Gastroesophageal sphincter (tissue), 3 donors: ENCODE results near the gene DNAJC6.

Experiments
- EP300 ChIP-seq: sonication (generic); formaldehyde crosslinking; IDR thresholded peaks from one replicate; pipeline ENCODE4 v1.6.1; 2017; ENCODE audit warnings: antibody characterized with exemption, mild to moderate bottlenecking
- TF ChIP-seq, protein P1 (sequence below), 4 experiments: fragments of 200-600 bp in 2 of 4; fragments of 450-650 bp in 2 of 4; sonication (generic) in 1 of 4; IDR thresholded peaks; one replicate each; pipeline ENCODE4 v1.5.1; 2017 to 2019; ENCODE audit warnings: antibody characterized with exemption in 4 of 4, mild to moderate bottlenecking in 2 of 4, moderate library complexity in 2 of 4

DNA sequence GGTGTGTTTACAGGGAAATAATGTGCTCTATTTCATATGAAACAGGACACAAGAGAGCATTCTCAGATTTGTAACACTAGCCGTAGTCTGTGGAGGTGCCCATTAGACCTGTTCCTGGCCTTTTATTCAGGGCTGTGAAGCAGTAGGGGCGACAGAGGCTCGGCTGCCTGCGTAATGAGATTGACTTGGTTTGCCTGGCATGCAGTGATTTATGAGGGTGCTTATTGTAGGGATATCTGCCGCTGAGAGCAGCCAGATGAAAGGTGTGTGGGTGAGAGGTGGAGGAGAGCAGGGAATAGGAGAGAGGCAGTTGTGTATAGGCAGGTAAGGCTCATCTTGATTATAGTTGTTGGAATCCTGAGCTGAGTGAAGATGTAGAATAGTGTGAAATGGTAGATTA is 51.3 kb downstream of the DNAJC6 start:
- no peak for TF ChIP-seq EP300
- TF ChIP-seq, protein P1, sequence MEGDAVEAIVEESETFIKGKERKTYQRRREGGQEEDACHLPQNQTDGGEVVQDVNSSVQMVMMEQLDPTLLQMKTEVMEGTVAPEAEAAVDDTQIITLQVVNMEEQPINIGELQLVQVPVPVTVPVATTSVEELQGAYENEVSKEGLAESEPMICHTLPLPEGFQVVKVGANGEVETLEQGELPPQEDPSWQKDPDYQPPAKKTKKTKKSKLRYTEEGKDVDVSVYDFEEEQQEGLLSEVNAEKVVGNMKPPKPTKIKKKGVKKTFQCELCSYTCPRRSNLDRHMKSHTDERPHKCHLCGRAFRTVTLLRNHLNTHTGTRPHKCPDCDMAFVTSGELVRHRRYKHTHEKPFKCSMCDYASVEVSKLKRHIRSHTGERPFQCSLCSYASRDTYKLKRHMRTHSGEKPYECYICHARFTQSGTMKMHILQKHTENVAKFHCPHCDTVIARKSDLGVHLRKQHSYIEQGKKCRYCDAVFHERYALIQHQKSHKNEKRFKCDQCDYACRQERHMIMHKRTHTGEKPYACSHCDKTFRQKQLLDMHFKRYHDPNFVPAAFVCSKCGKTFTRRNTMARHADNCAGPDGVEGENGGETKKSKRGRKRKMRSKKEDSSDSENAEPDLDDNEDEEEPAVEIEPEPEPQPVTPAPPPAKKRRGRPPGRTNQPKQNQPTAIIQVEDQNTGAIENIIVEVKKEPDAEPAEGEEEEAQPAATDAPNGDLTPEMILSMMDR (IDR thresholded peaks at IDR 0.05) = no peak
